Upper lobe of left lung (tissue), 4 donors: ENCODE results near the gene FIZ1.

ENCODE experiments used
- POLR2AphosphoS5 ChIP-seq, 2 donors: sonication (generic); formaldehyde crosslinking; IDR thresholded peaks; one replicate each; pipeline ENCODE4 v1.5.1; 2017; ENCODE audit warnings: antibody characterized with exemption in 2 of 2
- TF ChIP-seq, protein P1 (sequence below), 6 experiments: fragments of 450-650 bp in 4 of 6; fragments of 200-600 bp in 2 of 6; sonication (generic) in 2 of 6; IDR thresholded peaks; one replicate each; pipeline ENCODE4 v1.5.1; 2016 to 2019; ENCODE audit warnings: antibody characterized with exemption in 6 of 6

DNA sequence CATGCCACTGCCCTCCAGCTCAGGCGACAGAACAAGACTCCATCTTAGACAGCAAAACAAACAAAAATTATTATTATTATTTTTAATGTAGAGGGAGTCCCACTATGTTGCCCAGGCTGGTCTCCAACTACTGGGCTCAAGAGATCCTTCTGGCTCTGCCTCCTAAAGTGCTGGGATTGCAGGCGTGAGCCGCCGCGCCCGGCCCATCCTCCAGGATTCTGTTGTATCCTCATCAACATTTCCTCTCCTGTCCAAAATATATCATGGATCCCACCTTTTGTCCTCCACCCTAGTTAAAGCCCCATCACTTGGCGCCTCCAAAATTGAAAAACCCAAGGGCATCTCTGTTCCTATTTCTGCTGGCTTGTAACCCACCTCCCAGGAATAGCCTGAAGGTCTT, 23.8 kb upstream of the FIZ1 start:
- TF ChIP-seq, protein P1, sequence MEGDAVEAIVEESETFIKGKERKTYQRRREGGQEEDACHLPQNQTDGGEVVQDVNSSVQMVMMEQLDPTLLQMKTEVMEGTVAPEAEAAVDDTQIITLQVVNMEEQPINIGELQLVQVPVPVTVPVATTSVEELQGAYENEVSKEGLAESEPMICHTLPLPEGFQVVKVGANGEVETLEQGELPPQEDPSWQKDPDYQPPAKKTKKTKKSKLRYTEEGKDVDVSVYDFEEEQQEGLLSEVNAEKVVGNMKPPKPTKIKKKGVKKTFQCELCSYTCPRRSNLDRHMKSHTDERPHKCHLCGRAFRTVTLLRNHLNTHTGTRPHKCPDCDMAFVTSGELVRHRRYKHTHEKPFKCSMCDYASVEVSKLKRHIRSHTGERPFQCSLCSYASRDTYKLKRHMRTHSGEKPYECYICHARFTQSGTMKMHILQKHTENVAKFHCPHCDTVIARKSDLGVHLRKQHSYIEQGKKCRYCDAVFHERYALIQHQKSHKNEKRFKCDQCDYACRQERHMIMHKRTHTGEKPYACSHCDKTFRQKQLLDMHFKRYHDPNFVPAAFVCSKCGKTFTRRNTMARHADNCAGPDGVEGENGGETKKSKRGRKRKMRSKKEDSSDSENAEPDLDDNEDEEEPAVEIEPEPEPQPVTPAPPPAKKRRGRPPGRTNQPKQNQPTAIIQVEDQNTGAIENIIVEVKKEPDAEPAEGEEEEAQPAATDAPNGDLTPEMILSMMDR (IDR thresholded peaks at IDR 0.05), result no peak
- TF ChIP-seq POLR2AphosphoS5 (IDR thresholded peaks at IDR 0.05), result no peak
